ENCODE results near the gene MRNIP.

MRNIP gene

GRCh38 chr5:179887802-179888201, 29.2 kb upstream of the MRNIP start:
- no peak for DNase-seq (ENCODE audit: low read depth, low spot score)

- DNase-seq (ENCODE audit: low read depth, low spot score) = no peak
Measured at GRCh38 chr5:179887095-179887494, 28.5 kb upstream of the MRNIP start.

- DNase-seq (ENCODE audit: low read depth, low spot score) = no peak
Measured at GRCh38 chr5:179886190-179886911, 27.7 kb upstream of the MRNIP start.

GRCh38 chr5:179885491-179886090, 27.0 kb upstream of the MRNIP start:
- no peak for DNase-seq (ENCODE audit: low read depth, low spot score)

- DNase-seq (ENCODE audit: low read depth, low spot score) = no peak
Measured at GRCh38 chr5:179883163-179883562, 24.5 kb upstream of the MRNIP start.

GRCh38 chr5:179882338-179882737, 23.7 kb upstream of the MRNIP start:
- DNase-seq (ENCODE audit: low read depth, low spot score) = no peak

GRCh38 chr5:179880848-179881590, 22.4 kb upstream of the MRNIP start:
- no peak for DNase-seq (ENCODE audit: low read depth, low spot score)

- no peak for DNase-seq (ENCODE audit: low read depth, low spot score)
Measured at GRCh38 chr5:179880066-179880650, 21.5 kb upstream of the MRNIP start.

GRCh38 chr5:179879690-179880010, 21.0 kb upstream of the MRNIP start:
- DNase-seq (ENCODE audit: low read depth, low spot score) = no peak

- no peak for DNase-seq (ENCODE audit: low read depth, low spot score)
Measured at GRCh38 chr5:179879003-179879689, 20.5 kb upstream of the MRNIP start.

GRCh38 chr5:179878222-179879002, 19.8 kb upstream of the MRNIP start:
- DNase-seq (ENCODE audit: low read depth, low spot score) = peak; percentile 30

- no peak for DNase-seq (ENCODE audit: low read depth, low spot score)
Measured at GRCh38 chr5:179876610-179876952, 18.0 kb upstream of the MRNIP start.

GRCh38 chr5:179875741-179876609, 17.4 kb upstream of the MRNIP start:
- DNase-seq (ENCODE audit: low read depth, low spot score) = no peak

GRCh38 chr5:179874536-179875292, 16.1 kb upstream of the MRNIP start:
- DNase-seq (ENCODE audit: low read depth, low spot score) = no peak

GRCh38 chr5:179874136-179874535, 15.5 kb upstream of the MRNIP start:
- no peak for DNase-seq (ENCODE audit: low read depth, low spot score)

- DNase-seq (ENCODE audit: low read depth, low spot score) = no peak
Measured at GRCh38 chr5:179873588-179874110, 15.0 kb upstream of the MRNIP start.

GRCh38 chr5:179872828-179873575, 14.4 kb upstream of the MRNIP start:
- DNase-seq (ENCODE audit: low read depth, low spot score) = no peak

- no peak for DNase-seq (ENCODE audit: low read depth, low spot score)
Measured at GRCh38 chr5:179872055-179872827, 13.6 kb upstream of the MRNIP start.

Data from astrocyte of the hippocampus (primary cell).